IMR-90 (cell line): ENCODE measurements around the gene TSTD1. TPM values are rescaled to one million over a fixed set of nuclear protein-coding genes. Genes with fewer than 3 reads are reported as not detected.

Source experiments
- ATAC-seq: fragments of 200-7000 bp; cut with Tn5 transposase; 2 replicates; pipeline ENCODE4 v1.9.1; 2020; ENCODE audit warnings: low read depth, mild to moderate bottlenecking, moderate library complexity
- BruUV-seq: library from RNA; stranded (reverse); fragments of 400-500 nt; replicated peaks from 2 replicates; lab custom pipeline; 2021; lab: Mats Ljungman, UMichigan
- CTCF ChIA-PET: fragments of 300-600 bp; formaldehyde crosslinking; extraction: SDS; loops from one replicate; lab custom pipeline; 2021; ENCODE audit warnings: antibody characterized with exemption; lab: Yijun Ruan, JAX
- POLR2A ChIA-PET: fragments of 300-600 bp; sonication (Branson Sonifier 250); formaldehyde crosslinking; loops from one replicate; lab custom pipeline; 2022; ENCODE audit warnings: antibody characterized with exemption; ENCODE audit not compliant: unreplicated experiment; lab: Charles Lee
- DNase-seq: peaks from one replicate; pipeline ENCODE4 v3.0.0; 2013
- H2AFZ ChIP-seq: replicated peaks from 2 replicates; pipeline ENCODE3; 2013; ENCODE audit warnings: low read length, mild to moderate bottlenecking; ENCODE audit not compliant: poor library complexity
- H2AK5ac ChIP-seq: 2 replicates; pipeline ENCODE4 v1.6.1; 2013; ENCODE audit warnings: low read depth, low read length, inconsistent platforms
- H2AK9ac ChIP-seq: replicated peaks from 2 replicates; pipeline ENCODE3; 2013; ENCODE audit warnings: mild to moderate bottlenecking, low read depth, low read length, moderate library complexity; ENCODE audit not compliant: poor library complexity
- H2BK120ac ChIP-seq: 2 replicates; pipeline ENCODE4 v1.6.1; 2013; ENCODE audit warnings: low read depth, low read length, inconsistent platforms
- H2BK15ac ChIP-seq: 3 replicates; pipeline ENCODE4 v1.6.1; 2013; ENCODE audit warnings: low read depth, low read length, inconsistent platforms
- H2BK20ac ChIP-seq: 2 replicates; pipeline ENCODE4 v1.6.1; 2013; ENCODE audit warnings: low read depth, mild to moderate bottlenecking, inconsistent platforms, low read length, moderate library complexity
- H2BK5ac ChIP-seq: 2 replicates; pipeline ENCODE4 v1.6.1; 2013; ENCODE audit warnings: mild to moderate bottlenecking, low read depth, low read length, inconsistent platforms; ENCODE audit not compliant: poor library complexity, severe bottlenecking
- H3K14ac ChIP-seq: replicated peaks from 2 replicates; pipeline ENCODE4 v1.6.1; 2013; ENCODE audit warnings: low read depth, low read length, inconsistent platforms
- H3K18ac ChIP-seq: 2 replicates; pipeline ENCODE4 v1.6.1; 2013; ENCODE audit warnings: low read depth, low read length, control low read depth
- H3K23ac ChIP-seq: 2 replicates; pipeline ENCODE4 v1.6.1; 2013; ENCODE audit warnings: low read depth, low read length, inconsistent platforms
- H3K27ac ChIP-seq: 2 replicates; pipeline ENCODE4 v1.5.1; 2013; ENCODE audit warnings: mild to moderate bottlenecking, control low read depth, low read length; ENCODE audit not compliant: insufficient read depth
- H3K27me3 ChIP-seq: 2 replicates; pipeline ENCODE4 v1.6.1; 2013; ENCODE audit warnings: low read length; ENCODE audit not compliant: control insufficient read depth, insufficient read depth
- H3K36me3 ChIP-seq: 2 replicates; pipeline ENCODE4 v1.6.1; 2013; ENCODE audit warnings: low read length, mixed read lengths; ENCODE audit not compliant: control insufficient read depth, insufficient read depth
- H3K4ac ChIP-seq: 2 replicates; pipeline ENCODE4 v1.6.1; 2013; ENCODE audit warnings: low read depth, low read length, inconsistent platforms
- H3K4me1 ChIP-seq: 2 replicates; pipeline ENCODE4 v1.6.1; 2013; ENCODE audit warnings: low read length, mixed read lengths; ENCODE audit not compliant: control insufficient read depth, insufficient read depth
- H3K4me2 ChIP-seq: 2 replicates; pipeline ENCODE4 v1.6.1; 2013; ENCODE audit warnings: low read depth, mild to moderate bottlenecking, control low read depth, low read length, moderate library complexity
- H3K4me3 ChIP-seq: 2 replicates; pipeline ENCODE4 v1.5.1; 2013; ENCODE audit warnings: low read depth, mild to moderate bottlenecking, control low read depth, low read length, moderate library complexity; ENCODE audit not compliant: insufficient read depth
- H3K56ac ChIP-seq: 2 replicates; pipeline ENCODE4 v1.6.1; 2013; ENCODE audit warnings: low read length, inconsistent platforms; ENCODE audit not compliant: insufficient read depth; ENCODE audit errors: extremely low read depth
- H3K79me1 ChIP-seq, 2 experiments: 2 replicates each; pipeline ENCODE4 v1.6.1; 2013; ENCODE audit warnings: low read length in 2 of 2, inconsistent platforms in 1 of 2, low read depth in 1 of 2
- H3K9ac ChIP-seq: 2 replicates; pipeline ENCODE4 v1.6.1; 2013; ENCODE audit warnings: low read depth, low read length, control low read depth
- H3K9me1 ChIP-seq: 2 replicates; pipeline ENCODE4 v1.6.1; 2013; ENCODE audit warnings: low read length, inconsistent platforms; ENCODE audit not compliant: insufficient read depth
- H3K9me3 ChIP-seq: 2 replicates; pipeline ENCODE4 v1.6.1; 2013; ENCODE audit warnings: low read length; ENCODE audit not compliant: control insufficient read depth, insufficient read depth
- H4K20me1 ChIP-seq: 2 replicates; pipeline ENCODE4 v1.6.1; 2013; ENCODE audit warnings: low read length, inconsistent platforms; ENCODE audit not compliant: insufficient read depth
- H4K5ac ChIP-seq: 2 replicates; pipeline ENCODE4 v1.6.1; 2013; ENCODE audit warnings: mild to moderate bottlenecking, low read depth, low read length, control low read depth
- H4K8ac ChIP-seq, 2 experiments: 2 replicates each; pipeline ENCODE4 v1.6.1; 2013; ENCODE audit warnings: low read depth in 2 of 2, low read length in 2 of 2, control low read depth in 1 of 2, inconsistent platforms in 1 of 2
- H4K91ac ChIP-seq: 2 replicates; pipeline ENCODE4 v1.6.1; 2013; ENCODE audit warnings: low read depth, low read length, inconsistent platforms; ENCODE audit not compliant: insufficient read depth
- BHLHE40 ChIP-seq: fragments of 150-350 bp; IDR thresholded peaks from 2 replicates; pipeline ENCODE4 v1.6.1; 2016; ENCODE audit warnings: mild to moderate bottlenecking, low read depth, low read length
- CEBPB ChIP-seq: IDR thresholded peaks from 2 replicates; pipeline ENCODE4 v1.6.1; 2012; ENCODE audit warnings: low read depth, low read length, improper control_type of control experiment
- CHD1 ChIP-seq: IDR thresholded peaks from 2 replicates; pipeline ENCODE4 v1.6.1; 2012; ENCODE audit warnings: low read depth, low read length, improper control_type of control experiment
- CTCF ChIP-seq: conservative IDR thresholded peaks from 2 replicates; pipeline ENCODE4 v1.5.1; 2012; ENCODE audit warnings: mild to moderate bottlenecking, low read depth, low read length, improper control_type of control experiment
- FOS ChIP-seq: fragments of 150-350 bp; IDR thresholded peaks from 2 replicates; pipeline ENCODE4 v1.6.1; 2016; ENCODE audit warnings: low read depth, low read length
- MAFK ChIP-seq: IDR thresholded peaks from 2 replicates; pipeline ENCODE4 v1.6.1; 2012; ENCODE audit warnings: low read depth, low read length, improper control_type of control experiment
- MAZ ChIP-seq: IDR thresholded peaks from 2 replicates; pipeline ENCODE4 v1.6.1; 2012; ENCODE audit warnings: low read depth, mild to moderate bottlenecking, low read length, improper control_type of control experiment, moderate library complexity, borderline replicate concordance
- MXI1 ChIP-seq: IDR thresholded peaks from 2 replicates; pipeline ENCODE4 v1.6.1; 2012; ENCODE audit warnings: low read depth, mild to moderate bottlenecking, low read length, moderate library complexity, borderline replicate concordance
- NFE2L2 ChIP-seq: fragments of 150-350 bp; IDR thresholded peaks from 2 replicates; pipeline ENCODE4 v1.6.1; 2016; ENCODE audit warnings: low read depth, mild to moderate bottlenecking, low read length
- RAD21 ChIP-seq: IDR thresholded peaks from 2 replicates; pipeline ENCODE4 v1.6.1; 2012; ENCODE audit warnings: low read length, improper control_type of control experiment
- RCOR1 ChIP-seq: IDR thresholded peaks from 2 replicates; pipeline ENCODE4 v1.6.1; 2012; ENCODE audit warnings: mild to moderate bottlenecking, low read length, improper control_type of control experiment; ENCODE audit not compliant: insufficient replicate concordance
- RFX5 ChIP-seq: IDR thresholded peaks from 2 replicates; pipeline ENCODE4 v1.8.0; 2012; ENCODE audit warnings: low read depth, mild to moderate bottlenecking, low read length, moderate library complexity
- SMC3 ChIP-seq: fragments of 150-350 bp; IDR thresholded peaks from 2 replicates; pipeline ENCODE4 v1.6.1; 2016; ENCODE audit warnings: low read depth, mild to moderate bottlenecking, antibody characterized with exemption, low read length, moderate library complexity
- USF2 ChIP-seq: fragments of 150-350 bp; IDR thresholded peaks from 2 replicates; pipeline ENCODE4 v1.6.1; 2017; ENCODE audit warnings: mild to moderate bottlenecking, antibody characterized with exemption, low read length, low read depth
- dilution Hi-C: fragments of 300-500 bp; cut with HindIII; formaldehyde crosslinking; loops from one replicate; pipeline ENCODE4 v1.14.3; 2018; ENCODE audit warnings: low sequenced_read_pairs; ENCODE audit not compliant: unreplicated experiment
- in situ Hi-C: fragments of 300-500 bp; cut with MboI; formaldehyde crosslinking; loops from 3 replicates; pipeline ENCODE4 v1.14.3; 2019; ENCODE audit warnings: low sequenced_read_pairs, inconsistent platforms, mixed read lengths
- intact Hi-C: fragments of 100-400 bp; cut with micrococcal nuclease; formaldehyde crosslinking; loops from 2 replicates; pipeline ENCODE4 v1.10.0; 2022
- polyA plus RNA-seq, 3 experiments: library from polyadenylated mRNA; depleted of rRNA; stranded (reverse); fragments of >200 nt; gene quantifications; 2 replicates each; pipeline ENCODE4 v1.2.3, GENCODE V29; 2012; ENCODE audit warnings: low replicate concordance in 1 of 3
- total RNA-seq: library from RNA; depleted of rRNA; stranded (reverse); fragments of >200 nt; gene quantifications from 2 replicates; pipeline ENCODE4 v1.2.3, GENCODE V29; 2012
- TF ChIP-seq, protein P1 (sequence below): fragments of 150-350 bp; IDR thresholded peaks from 2 replicates; pipeline ENCODE4 v1.6.1; 2016; ENCODE audit warnings: low read depth, mild to moderate bottlenecking, low read length, moderate library complexity, borderline replicate concordance

The TSTD1 gene
- total and polyA plus RNA-seq, 2 of the 4 experiments (the other 2 are of a cell fraction) = 0.21 TPM; not detected in 1

GRCh38 chr1:161044535-161044907 is 5.8 kb upstream of the TSTD1 start:
- ATAC-seq (no peak), DNase-seq (peak; percentile 20)
- peak overlapping the region; percentile 87 for H3K4me2 ChIP-seq
- no TSS peak for BruUV-seq
- H4K20me1 ChIP-seq = no peaks in the 10 kb centered on the region; the same call in 1 of the 2 replicates
- peak overlapping the region; percentile 53 for H3K4me3 ChIP-seq
- H2BK15ac ChIP-seq = no peak overlapping the region
- peak overlapping the region; percentile 25 for H3K23ac ChIP-seq
- peaks cover 25% of the 10 kb centered on the region for H3K36me3 ChIP-seq
- H3K4ac ChIP-seq = peak overlapping the region; percentile 75; the same call in 1 of the 2 replicates
- H2BK120ac ChIP-seq = no peak overlapping the region
- H3K18ac ChIP-seq = no peak overlapping the region
- H3K14ac ChIP-seq = peak overlapping the region; percentile 72
- dilution Hi-C loops (no loop called here), intact Hi-C loops (loop anchor here (5.0 kb wide), 1 partner anchor 348 kb away; no protein-coding TSS in a partner anchor), in situ Hi-C loops (no loop called here)
- no peak overlapping the region for H2BK20ac ChIP-seq
- POLR2A ChIA-PET = no interaction called here
- CTCF ChIA-PET = no interaction called here
- peaks cover 18 to 37% of the 10 kb centered on the region in 2 experiments for H3K79me1 ChIP-seq
- peak overlapping the region; percentile 88 to 95 for H4K8ac ChIP-seq
- TF ChIP-seq MXI1 (no peak), CTCF (no peak), NFE2L2 (no peak), MAZ (no peak), RFX5 (no peak), RCOR1 (no peak), USF2 (no peak), CEBPB (no peak), BHLHE40 (no peak), CHD1 (no peak), FOS (no peak), SMC3 (no peak), MAFK (no peak), RAD21 (no peak)
- TF ChIP-seq, protein P1, sequence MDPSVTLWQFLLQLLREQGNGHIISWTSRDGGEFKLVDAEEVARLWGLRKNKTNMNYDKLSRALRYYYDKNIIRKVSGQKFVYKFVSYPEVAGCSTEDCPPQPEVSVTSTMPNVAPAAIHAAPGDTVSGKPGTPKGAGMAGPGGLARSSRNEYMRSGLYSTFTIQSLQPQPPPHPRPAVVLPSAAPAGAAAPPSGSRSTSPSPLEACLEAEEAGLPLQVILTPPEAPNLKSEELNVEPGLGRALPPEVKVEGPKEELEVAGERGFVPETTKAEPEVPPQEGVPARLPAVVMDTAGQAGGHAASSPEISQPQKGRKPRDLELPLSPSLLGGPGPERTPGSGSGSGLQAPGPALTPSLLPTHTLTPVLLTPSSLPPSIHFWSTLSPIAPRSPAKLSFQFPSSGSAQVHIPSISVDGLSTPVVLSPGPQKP = no peak
- H3K9ac ChIP-seq = peak overlapping the region; percentile 82
- H3K56ac ChIP-seq = peak overlapping the region; percentile 66; the same call in 1 of the 2 replicates
- H2AK9ac ChIP-seq = peak overlapping the region; percentile 2
- H2BK5ac ChIP-seq = peak overlapping the region; percentile 75
- 0 out of 2 replicates have a peak overlapping the region, but pooled peaks have one; percentile 3 for H2AK5ac ChIP-seq
- no peaks in the 10 kb centered on the region for H3K27me3 ChIP-seq
- H3K9me3 ChIP-seq = no peaks in the 10 kb centered on the region
- peak overlapping the region; percentile 2; the same call in 1 of the 2 replicates for H4K91ac ChIP-seq
- peak overlapping the region; percentile 73; the same call in 1 of the 2 replicates for H3K27ac ChIP-seq
- peak overlapping the region; percentile 78 for H2AFZ ChIP-seq
- no peaks in the 10 kb centered on the region; the same call in 1 of the 2 replicates for H3K4me1 ChIP-seq
- H3K9me1 ChIP-seq = no peaks in the 10 kb centered on the region
- peak overlapping the region; percentile 18; the same call in 1 of the 2 replicates for H4K5ac ChIP-seq
